Mesenteric fat pad (tissue), 1 donor: ENCODE results near the gene PECR. TPM values are rescaled to one million over a fixed set of nuclear protein-coding genes. Genes with fewer than 3 reads are reported as not detected.

ENCODE experiments used
- DNase-seq: peaks from one replicate; pipeline ENCODE4 v3.0.0-alpha.2; 2020; ENCODE audit warnings: low spot score
- long read RNA-seq: library from polyadenylated mRNA; unstranded; transcript quantifications from one replicate; pipeline ENCODE4 v2.0.0, GENCODE V29; 2020
- total RNA-seq: library from RNA; stranded (reverse); fragmentation: NEBNext Ultra II Directional; extraction: Animal tissue kit (Norgen Biotek cat#: 25700); gene quantifications from one replicate; pipeline ENCODE4 v1.2.1, GENCODE V29; 2021
- donor health status: DM: yes; HTN: yes; CAD: no.

The PECR gene
- total RNA-seq, result 32.4 TPM
- long read RNA-seq, transcript PECR-201 (8 exons, 1,853 nt), result major isoform, 59 of 76 reads
- long read RNA-seq, partial matches to known transcripts, result 4 of 76 reads
- long read RNA-seq, other reads (novel, unspliced or antisense), result 11 of 76 reads

GRCh38 chr2:216081487-216082116 lies at the start of gene PECR, which contains the start of gene TMEM169:
PECR (minus strand) TSS chr2:216081809; CDS start chr2:216081741, 68 bp downstream.
TMEM169 (plus strand) TSS chr2:216081919; CDS start chr2:216095964, 14,045 bp downstream.
- peak; percentile 95 for DNase-seq

DNA sequence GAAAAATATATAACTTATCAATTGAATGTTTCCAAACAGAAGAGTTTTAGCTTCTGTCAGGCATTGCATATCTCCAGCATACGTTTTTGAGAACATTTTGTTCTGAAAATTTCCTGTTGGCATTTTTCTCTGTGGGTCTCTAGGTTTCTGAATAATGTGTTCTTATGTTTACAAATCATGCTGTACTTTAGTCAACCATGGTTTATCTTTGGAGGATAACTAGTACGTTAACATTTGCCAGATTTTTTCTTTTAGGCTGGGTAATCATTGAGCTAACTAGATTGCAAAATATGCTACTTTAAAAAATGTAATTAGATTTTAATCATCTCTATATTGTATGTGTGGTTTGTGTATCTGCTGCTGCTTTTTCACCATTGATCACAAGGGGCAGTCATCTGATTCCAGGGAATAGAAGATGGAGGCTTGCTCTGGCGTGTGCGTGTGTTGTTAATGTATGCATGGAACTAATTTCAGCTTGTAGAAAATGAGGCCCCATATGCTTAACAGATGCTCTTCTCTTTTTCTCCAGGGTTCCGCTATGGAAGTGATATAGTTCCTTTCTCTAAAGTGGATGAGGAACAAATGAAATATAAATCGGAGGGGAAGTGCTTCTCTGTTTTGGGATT lies 48.9 kb upstream of the PECR start:
- DNase-seq, result no peak

- no peak for DNase-seq
Observed at GRCh38 chr2:216126943-216127342, 45.3 kb upstream of the PECR start.

GRCh38 chr2:216121255-216121654 lies 39.6 kb upstream of the PECR start:
- DNase-seq, result no peak

GRCh38 chr2:216119986-216120385 lies 38.4 kb upstream of the PECR start:
- no peak for DNase-seq

- DNase-seq, result no peak
Observed at GRCh38 chr2:216119146-216119545, 37.5 kb upstream of the PECR start.

- DNase-seq, result no peak
Observed at GRCh38 chr2:216118474-216118873, 36.9 kb upstream of the PECR start.

GRCh38 chr2:216117561-216118340 lies 36.1 kb upstream of the PECR start:
- no peak for DNase-seq

DNA sequence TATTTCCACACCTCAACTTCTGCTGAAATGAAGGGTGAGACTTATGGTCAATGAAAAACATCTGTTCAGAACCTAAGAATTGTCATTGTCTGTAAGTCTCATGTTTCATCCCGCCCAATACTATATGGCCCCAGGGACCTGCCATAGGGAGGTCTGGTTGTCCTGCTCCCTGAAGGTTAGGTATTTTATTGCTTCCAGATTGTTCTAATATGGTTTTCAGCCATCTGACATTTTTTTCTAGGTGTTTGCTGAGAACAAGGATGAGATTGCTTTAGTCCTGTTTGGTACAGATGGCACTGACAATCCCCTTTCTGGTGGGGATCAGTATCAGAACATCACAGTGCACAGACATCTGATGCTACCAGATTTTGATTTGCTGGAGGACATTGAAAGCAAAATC lies 34.8 kb upstream of the PECR start:
- DNase-seq, result no peak

DNA sequence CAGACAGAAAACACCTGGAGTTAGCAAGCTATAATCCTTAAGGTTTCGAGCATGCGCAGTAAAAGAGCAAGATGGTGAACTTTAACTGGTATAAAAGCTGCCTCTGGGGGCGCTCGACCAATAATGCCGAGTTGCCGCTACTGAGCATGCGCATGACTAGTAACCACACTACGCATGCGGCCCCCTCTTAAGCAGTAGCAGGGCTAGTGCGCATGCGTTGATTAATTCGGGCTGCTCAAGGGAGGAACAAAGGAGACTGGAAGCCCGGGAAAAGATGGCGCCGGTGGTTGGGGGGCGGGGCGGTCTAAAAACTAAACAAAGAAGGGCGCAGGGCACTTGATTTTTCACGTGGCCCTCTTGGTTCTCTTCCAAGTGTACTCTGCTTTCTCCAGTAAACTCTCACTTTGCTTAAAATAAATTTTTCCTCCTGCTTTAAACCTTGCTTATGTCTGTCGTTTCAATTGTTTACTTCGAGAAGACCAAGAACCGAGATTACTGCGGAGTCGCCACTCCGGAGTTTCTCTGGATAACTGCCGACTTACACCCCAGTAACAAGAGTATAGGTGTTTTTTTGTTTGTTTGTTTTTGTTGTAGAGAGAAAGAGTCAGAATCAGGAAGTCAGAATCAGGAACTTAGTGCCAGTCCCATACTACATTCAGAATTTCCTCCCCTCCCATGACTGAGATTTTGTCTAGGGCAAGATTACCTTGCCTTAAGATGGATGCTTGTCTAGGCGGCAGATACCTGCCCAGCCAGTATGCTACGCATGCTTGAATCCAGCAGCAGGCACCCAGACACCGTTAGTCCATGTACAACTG lies 33.3 kb upstream of the PECR start:
- peak; percentile 98 for DNase-seq

DNA sequence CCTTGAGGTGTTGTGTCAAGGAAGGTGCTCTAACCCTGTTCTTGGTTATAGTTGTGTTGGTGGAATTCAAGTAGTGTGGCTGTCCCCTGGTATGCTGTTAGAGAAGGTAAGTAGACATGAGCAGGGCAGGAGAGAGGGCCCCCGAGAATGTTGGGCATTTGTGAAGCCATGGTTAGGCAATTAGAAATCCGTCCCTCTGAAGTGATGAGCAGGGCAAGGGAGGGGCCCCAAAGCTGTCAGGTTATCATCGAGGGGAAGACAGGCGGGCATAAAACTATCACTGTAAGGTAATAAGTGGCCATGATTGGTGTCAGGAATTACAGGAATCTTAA lies 32.7 kb upstream of the PECR start:
- no peak for DNase-seq

DNA sequence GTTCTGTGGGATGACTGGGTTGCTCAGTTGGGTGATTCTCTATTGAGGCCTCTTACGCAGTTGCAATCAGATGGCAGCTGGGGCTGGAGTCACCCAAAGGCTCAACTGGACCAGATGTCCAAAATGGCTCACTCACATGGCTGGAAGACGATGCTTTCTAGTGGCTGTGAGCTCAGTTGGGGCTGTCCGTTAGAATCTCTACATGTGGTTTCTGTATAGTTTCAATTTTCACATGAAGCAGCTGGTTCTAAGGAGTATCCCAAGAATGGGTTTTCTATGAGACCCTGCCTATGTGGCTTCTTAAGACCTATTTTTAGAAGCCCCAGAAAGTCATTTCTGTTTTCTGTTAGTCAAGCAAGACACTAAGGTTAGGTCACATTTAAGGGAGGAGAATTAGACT lies 32.0 kb upstream of the PECR start:
- no peak for DNase-seq

- no peak for DNase-seq
Observed at GRCh38 chr2:216112926-216113325, 31.3 kb upstream of the PECR start.

DNA sequence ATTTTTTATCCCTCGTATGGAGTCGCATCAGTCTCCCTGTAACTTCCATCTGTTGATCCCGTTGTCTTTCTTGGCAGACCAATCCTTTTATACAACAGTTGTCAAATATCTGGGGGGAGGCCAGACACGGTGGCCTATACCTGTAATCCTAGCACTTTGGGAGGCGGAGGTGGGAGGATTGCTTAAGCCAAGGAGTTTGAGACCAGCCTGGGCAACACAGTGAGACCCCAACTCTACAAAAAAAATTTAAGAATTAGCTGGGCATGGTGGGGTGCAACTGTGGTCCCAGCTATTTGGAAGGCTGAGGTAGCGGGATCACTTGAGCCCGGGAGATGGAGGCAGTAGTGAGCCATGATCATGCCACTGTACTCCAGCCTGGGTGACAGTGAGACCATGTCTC lies 29.5 kb upstream of the PECR start:
- no peak for DNase-seq

- DNase-seq, result no peak
Observed at GRCh38 chr2:216110620-216111019, 29.0 kb upstream of the PECR start.

DNA sequence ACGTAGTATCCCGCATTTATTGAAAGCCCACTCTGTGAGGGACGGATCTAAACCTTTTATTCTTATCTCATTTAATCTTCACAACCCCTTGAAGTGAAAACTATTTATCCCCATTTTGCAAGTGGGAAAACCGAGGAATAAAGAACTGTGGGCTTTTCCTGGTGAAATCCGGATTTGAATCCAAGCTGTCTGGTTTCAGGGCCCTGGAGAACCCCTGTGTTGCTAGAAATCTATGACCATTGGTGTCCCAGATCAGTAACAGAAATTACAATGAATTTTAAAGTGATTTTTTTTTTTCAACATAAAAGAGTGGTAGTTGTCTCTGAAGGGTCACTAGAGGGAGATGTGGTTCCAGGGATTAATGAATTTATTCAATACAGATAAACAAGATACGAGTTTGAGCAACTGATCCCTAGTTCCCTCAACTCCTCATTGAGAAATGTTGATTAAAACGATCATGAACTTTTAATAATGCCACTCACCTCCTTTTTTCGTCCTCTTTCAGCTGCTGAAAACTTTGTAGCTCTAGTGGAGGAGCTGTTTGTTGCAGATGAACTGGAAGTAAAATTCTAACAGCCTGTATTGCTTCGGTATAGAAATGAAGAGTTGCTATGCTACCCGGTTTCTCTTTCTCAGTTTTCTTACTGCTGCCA lies 28.5 kb upstream of the PECR start:
- DNase-seq, result no peak

DNA sequence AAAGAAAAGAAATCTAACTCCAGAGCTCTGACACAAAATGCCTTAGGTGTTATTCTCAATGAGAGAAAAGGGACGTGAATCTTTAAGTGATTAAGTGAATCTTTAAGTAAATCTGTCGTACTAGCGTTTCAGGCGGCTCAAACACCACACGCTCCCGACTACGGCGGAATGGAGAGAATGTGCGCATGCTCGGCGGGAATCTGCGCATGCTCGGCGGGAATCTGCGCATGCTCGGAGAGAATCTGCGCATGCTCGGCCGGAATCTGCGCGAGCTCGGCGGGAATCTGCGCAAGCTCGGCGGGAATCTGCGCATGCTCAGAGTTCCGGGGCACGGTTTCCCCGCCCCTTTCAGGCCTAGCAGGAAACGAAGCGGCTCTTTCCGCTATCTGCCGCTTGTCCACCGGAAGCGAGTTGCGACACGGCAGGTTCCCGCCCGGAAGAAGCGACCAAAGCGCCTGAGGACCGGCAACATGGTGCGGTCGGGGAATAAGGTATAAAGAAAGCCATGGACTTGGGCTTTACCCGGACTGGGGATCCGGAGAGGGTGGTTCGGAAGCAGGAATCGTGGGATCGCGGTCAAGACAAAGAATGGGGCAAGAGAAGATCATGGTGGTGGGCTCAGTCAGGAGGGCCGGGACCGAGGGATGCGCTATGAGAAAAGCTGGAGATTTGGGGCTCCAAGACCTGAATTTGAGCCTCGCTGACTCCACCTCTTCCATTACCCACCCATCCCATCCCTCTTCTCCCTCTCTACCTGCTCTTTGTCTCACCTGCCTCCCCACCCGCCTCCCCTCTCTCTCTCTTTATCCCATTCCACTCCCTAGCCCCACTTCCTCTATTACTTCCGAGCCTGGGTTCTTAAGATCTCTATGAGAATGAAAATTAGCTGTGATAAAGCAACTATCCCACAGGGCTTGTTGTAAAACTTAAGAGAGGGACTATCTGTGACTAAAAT lies 27.6 kb upstream of the PECR start, which contains the start of gene XRCC5:
Gene XRCC5, plus strand, starts transcription at position 382 of the 955 bp plus-strand sequence. Its CDS starts 89 bp downstream, at position 471.
- DNase-seq, result peak; percentile 99

GRCh38 chr2:216108310-216108966 lies 26.8 kb upstream of the PECR start:
- no peak for DNase-seq

DNA sequence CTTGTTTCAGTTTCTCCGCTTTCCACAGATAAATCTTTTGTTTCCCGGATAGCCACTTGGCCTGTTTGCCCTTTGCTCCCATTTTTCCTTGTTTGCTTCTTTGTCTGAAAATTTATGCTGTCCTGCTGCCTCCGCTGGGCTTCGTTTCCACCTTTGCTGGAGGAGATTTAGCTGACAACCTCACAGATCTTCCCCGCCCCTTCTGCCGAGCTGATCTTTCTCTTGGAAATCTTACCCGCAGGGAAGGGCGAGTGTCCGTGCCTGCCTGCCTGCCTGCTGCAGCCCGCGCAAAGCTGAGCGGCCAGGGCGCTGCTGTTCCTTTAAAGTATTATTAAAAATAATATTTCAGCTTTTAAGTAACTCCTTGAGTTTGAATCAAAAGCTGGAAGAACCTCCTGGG lies 26.2 kb upstream of the PECR start:
- DNase-seq, result no peak
